OCI-LY3 (cell line): ENCODE results near the gene RELCH.

ENCODE experiments used
- H2AFZ ChIP-seq: fragments of 200-600, 300-600 bp; shearing (Covaris generic); 2 replicates; pipeline ENCODE4 v1.6.0; 2014; ENCODE audit warnings: antibody characterized with exemption, low read depth, low read length
- H3K27ac ChIP-seq: fragments of 200-600, 300-600 bp; sonication (generic); 2 replicates; pipeline ENCODE4 v1.5.1; 2014; ENCODE audit warnings: mild to moderate bottlenecking, low read length, moderate library complexity, mixed read lengths
- H3K27me3 ChIP-seq: fragments of 200-600, 300-600 bp; sonication (generic); 2 replicates; pipeline ENCODE4 v1.6.1; 2014; ENCODE audit warnings: low read depth, low read length, mixed read lengths
- H3K36me3 ChIP-seq: fragments of 200-600, 300-600 bp; sonication (generic); replicated peaks from 2 replicates; pipeline ENCODE3; 2014; ENCODE audit warnings: low read depth, low read length, mixed read lengths
- H3K4me1 ChIP-seq: fragments of 300-600, 200-600 bp; sonication (generic); 2 replicates; pipeline ENCODE4 v1.6.1; 2014; ENCODE audit warnings: low read length, mixed read lengths
- H3K4me2 ChIP-seq: fragments of 200-600, 300-600 bp; sonication (generic); 2 replicates; pipeline ENCODE4 v1.6.1; 2014; ENCODE audit warnings: low read length, mixed read lengths
- H3K4me3 ChIP-seq: fragments of 300-600, 200-600 bp; sonication (generic); 2 replicates; pipeline ENCODE4 v1.5.1; 2014; ENCODE audit warnings: antibody characterized with exemption, mild to moderate bottlenecking, low read length, moderate library complexity
- H3K79me2 ChIP-seq: fragments of 300-600, 200-600 bp; shearing (Covaris generic); 2 replicates; pipeline ENCODE4 v1.6.1; 2014; ENCODE audit warnings: mild to moderate bottlenecking, low read length, mixed read lengths
- H3K9ac ChIP-seq: fragments of 300-600, 200-600 bp; shearing (Covaris generic); 2 replicates; pipeline ENCODE4 v1.6.0; 2014; ENCODE audit warnings: mild to moderate bottlenecking, low read length, moderate library complexity
- H3K9me3 ChIP-seq: fragments of 200-600, 300-600 bp; shearing (Covaris generic); 2 replicates; pipeline ENCODE4 v1.6.1; 2014; ENCODE audit warnings: low read length, mixed read lengths; ENCODE audit not compliant: insufficient read depth
- H4K20me1 ChIP-seq: fragments of 200-600, 300-600 bp; sonication (generic); 2 replicates; pipeline ENCODE4 v1.6.1; 2016; ENCODE audit warnings: low read length, mixed read lengths; ENCODE audit not compliant: insufficient read depth
- CTCF ChIP-seq: fragments of 200-600, 300-600 bp; sonication (generic); IDR thresholded peaks from 2 replicates; pipeline ENCODE4 v1.5.1; 2014; ENCODE audit warnings: antibody characterized with exemption, low read length, low read depth
- EZH2phosphoT487 ChIP-seq: fragments of 200-600 bp; shearing (Covaris generic); IDR thresholded peaks from 2 replicates; pipeline ENCODE4 v1.6.1; 2018; ENCODE audit warnings: antibody characterized with exemption, mixed run types, low read depth

Gene RELCH

GRCh38 chr18:62258093-62258492 lies 71.0 kb downstream of the RELCH start:
- no peak for TF ChIP-seq EZH2phosphoT487
- no peak for TF ChIP-seq CTCF
- Histone ChIP-seq H3K4me3 (no peak overlapping the region), H3K4me2 (no peak overlapping the region), H4K20me1 (peaks cover 2% of the 10 kb centered on the region; the same call in 1 of the 2 replicates), H3K4me1 (peaks cover 16% of the 10 kb centered on the region), H2AFZ (no peak overlapping the region), H3K27me3 (no peaks in the 10 kb centered on the region), H3K9me3 (no peaks in the 10 kb centered on the region), H3K9ac (no peak overlapping the region), H3K36me3 (peaks cover 26% of the 10 kb centered on the region), H3K79me2 (no peaks in the 10 kb centered on the region), H3K27ac (no peak overlapping the region)

DNA sequence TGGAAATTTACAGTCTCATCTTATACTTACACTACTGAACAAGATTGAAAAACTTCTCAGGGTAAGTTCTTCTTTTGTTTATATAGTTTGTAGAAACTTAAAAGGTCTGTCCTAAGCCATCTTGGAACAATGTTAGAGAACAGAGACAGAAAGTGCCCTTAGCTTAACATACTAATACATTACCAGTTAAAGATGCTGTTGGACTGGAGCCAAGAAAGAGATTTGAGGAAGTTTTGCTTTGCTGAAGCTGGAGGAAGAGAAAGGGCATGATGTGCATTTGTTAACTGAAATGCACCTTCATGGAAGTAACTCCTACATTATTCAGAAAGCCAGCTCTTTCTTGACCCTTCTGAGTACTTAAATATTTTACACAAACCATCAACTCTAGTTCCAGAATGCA lies 71.6 kb downstream of the RELCH start:
- H3K4me3 ChIP-seq: no peak overlapping the region
- H4K20me1 ChIP-seq: peaks cover 2% of the 10 kb centered on the region; the same call in 1 of the 2 replicates
- peak overlapping the region; percentile 14 for H3K4me2 ChIP-seq
- no peak overlapping the region for H2AFZ ChIP-seq
- H3K9ac ChIP-seq: no peak overlapping the region
- H3K9me3 ChIP-seq: no peaks in the 10 kb centered on the region
- H3K27me3 ChIP-seq: no peaks in the 10 kb centered on the region
- H3K4me1 ChIP-seq: peaks cover 16% of the 10 kb centered on the region
- peak overlapping the region; percentile 1; the same call in 1 of the 2 replicates for H3K27ac ChIP-seq
- peaks cover 26% of the 10 kb centered on the region for H3K36me3 ChIP-seq
- no peak for TF ChIP-seq EZH2phosphoT487
- TF ChIP-seq CTCF: no peak
- no peaks in the 10 kb centered on the region for H3K79me2 ChIP-seq

GRCh38 chr18:62262061-62262460 lies 75.0 kb downstream of the RELCH start:
- H3K79me2 ChIP-seq: no peaks in the 10 kb centered on the region
- H4K20me1 ChIP-seq: peaks cover 2% of the 10 kb centered on the region; the same call in 1 of the 2 replicates
- no peak overlapping the region for H3K4me3 ChIP-seq
- H3K9ac ChIP-seq: no peak overlapping the region
- H3K36me3 ChIP-seq: peaks cover 34% of the 10 kb centered on the region
- no peaks in the 10 kb centered on the region for H3K27me3 ChIP-seq
- H3K4me2 ChIP-seq: no peak overlapping the region
- TF ChIP-seq EZH2phosphoT487: no peak
- TF ChIP-seq CTCF: no peak
- no peak overlapping the region for H3K27ac ChIP-seq
- no peaks in the 10 kb centered on the region for H3K9me3 ChIP-seq
- no peak overlapping the region for H2AFZ ChIP-seq
- peaks cover 16% of the 10 kb centered on the region for H3K4me1 ChIP-seq

GRCh38 chr18:62264984-62265383 lies 77.9 kb downstream of the RELCH start:
- H3K4me1 ChIP-seq: no peaks in the 10 kb centered on the region
- H3K4me3 ChIP-seq: no peak overlapping the region
- no peak overlapping the region for H3K4me2 ChIP-seq
- no peaks in the 10 kb centered on the region; the same call in 1 of the 2 replicates for H4K20me1 ChIP-seq
- H3K36me3 ChIP-seq: peaks cover 33% of the 10 kb centered on the region
- H3K79me2 ChIP-seq: no peaks in the 10 kb centered on the region
- no peaks in the 10 kb centered on the region for H3K27me3 ChIP-seq
- no peak overlapping the region for H3K27ac ChIP-seq
- no peaks in the 10 kb centered on the region for H3K9me3 ChIP-seq
- TF ChIP-seq CTCF (no peak), EZH2phosphoT487 (no peak)
- H3K9ac ChIP-seq: no peak overlapping the region
- H2AFZ ChIP-seq: no peak overlapping the region
